ENCODE data around the gene C2.
"Not testable (repeated sequence)": the region's sequence is repeated elsewhere in the genome, so short reads cannot be mapped to it uniquely, and the experiment has no call there.

GRCh38 chr6:31909298-31909697 is 18.2 kb upstream of the C2 start:
- not testable (repeated sequence) for TF ChIP-seq EZH2 (IDR thresholded peaks at IDR 0.05; ENCODE audit: insufficient read depth, poor library complexity, severe bottlenecking); EZH2phosphoT487 (IDR thresholded peaks at IDR 0.05; ENCODE audit: insufficient read depth, low read depth)
